Kidney (tissue), 14 donors: ENCODE measurements around the gene ASTN2. TPM values are rescaled to one million over a fixed set of nuclear protein-coding genes. Genes with fewer than 3 reads are reported as not detected.

Experiments
- DNase-seq, 5 donors: peaks; one replicate each; pipeline ENCODE4 v3.0.0-alpha.2; 2013 to 2020
- FAIRE-seq: peaks from 2 replicates; lab custom pipeline; 2012; peaks lifted over from hg19 to GRCh38; lab: Jason Lieb, UNC
- H3K27ac ChIP-seq, 2 donors: one replicate each; pipeline ENCODE4 v1.7.0; 2013; ENCODE audit warnings: low read depth in 2 of 2, low read length in 2 of 2, inconsistent platforms in 1 of 2
- H3K27me3 ChIP-seq: one replicate; pipeline ENCODE4 v1.7.1; 2013; ENCODE audit warnings: low read length, inconsistent platforms; ENCODE audit not compliant: control insufficient read depth, insufficient read depth
- H3K36me3 ChIP-seq, 3 donors: one replicate each; pipeline versions ENCODE4 v1.7.0 to v1.7.1; 2013; ENCODE audit warnings: low read length in 3 of 3, control low read depth in 1 of 3, inconsistent platforms in 1 of 3; ENCODE audit not compliant: insufficient read depth in 3 of 3, control insufficient read depth in 2 of 3
- H3K4me1 ChIP-seq, 3 donors: one replicate each; pipeline versions ENCODE4 v1.7.0 to v1.7.1; 2013; ENCODE audit warnings: low read length in 3 of 3, inconsistent platforms in 1 of 3, low read depth in 1 of 3; ENCODE audit not compliant: control insufficient read depth in 2 of 3, insufficient read depth in 2 of 3
- H3K4me3 ChIP-seq, 3 donors: one replicate each; pipeline versions ENCODE4 v1.7.0 to v1.8.1; 2013; ENCODE audit warnings: low read length in 3 of 3, control low read depth in 1 of 3, inconsistent platforms in 1 of 3
- H3K9ac ChIP-seq, 3 donors: one replicate each; pipeline versions ENCODE4 v1.7.0 to v1.7.1; 2013; ENCODE audit warnings: low read length in 3 of 3, control low read depth in 1 of 3, inconsistent platforms in 1 of 3
- H3K9me3 ChIP-seq, 3 donors: one replicate each; pipeline versions ENCODE4 v1.7.0 to v1.7.1; 2013; ENCODE audit warnings: low read length in 3 of 3, control low read depth in 1 of 3, inconsistent platforms in 1 of 3; ENCODE audit not compliant: control insufficient read depth in 2 of 3, insufficient read depth in 1 of 3
- CTCF ChIP-seq: IDR thresholded peaks from 3 replicates; pipeline ENCODE4 v1.5.1; 2012; ENCODE audit warnings: mild to moderate bottlenecking, moderate library complexity, borderline replicate concordance; ENCODE audit not compliant: insufficient read depth; ENCODE audit errors: extremely low read depth
- intact Hi-C: fragments of 100-400 bp; cut with DNase I; formaldehyde crosslinking; loops from one replicate; pipeline ENCODE4 v1.11.1; 2022
- polyA plus RNA-seq: library from polyadenylated mRNA; stranded (reverse); fragments of 350-450 nt; fragmentation: Illumina TruSeq; extraction: RNeasy Lipid Tissue Mini Kit (QIAGEN cat#74804); gene quantifications from one replicate; pipeline ENCODE4 v1.2.3, GENCODE V29; 2014; ENCODE audit warnings: low read depth, low replicate concordance; ENCODE audit not compliant: insufficient read depth
- total RNA-seq: library from RNA; stranded (reverse); fragmentation: NEBNext Ultra II Directional; extraction: Animal tissue kit (Norgen Biotek cat#: 25700); gene quantifications from one replicate; pipeline ENCODE4 v1.2.1, GENCODE V29; 2021
- donor health status: control.
- donor health status: control.
- donor health status: control.
- donor health status: control.
- donor health status: control.
- donor health status: DM: yes; HTN: yes; CAD: no.
- donor health status: Normal renal cell carcinoma (clear cell type).

ASTN2 gene
- total and polyA plus RNA-seq, 2 donors from 2014 or later: 7.6 to 11.5 TPM

GRCh38 chr9:117233016-117233415 is 181.8 kb downstream of the ASTN2 start:
- Histone ChIP-seq H3K9me3 (no peaks in the 10 kb centered on the region), H3K36me3 (no peaks in the 10 kb centered on the region), H3K4me3 (no peak overlapping the region), H3K27ac (no peak overlapping the region), H3K9ac (no peak overlapping the region), H3K27me3 (no peaks in the 10 kb centered on the region), H3K4me1 (no peaks in the 10 kb centered on the region)
- no peak for TF ChIP-seq CTCF
- no peak for FAIRE-seq
- DNase-seq: no peak
- intact Hi-C loops: no loop called here

GRCh38 chr9:117232281-117232680 is 182.6 kb downstream of the ASTN2 start:
- Histone ChIP-seq H3K4me3 (no peak overlapping the region), H3K9me3 (no peaks in the 10 kb centered on the region), H3K27me3 (no peaks in the 10 kb centered on the region), H3K36me3 (no peaks in the 10 kb centered on the region), H3K4me1 (no peaks in the 10 kb centered on the region), H3K27ac (no peak overlapping the region), H3K9ac (no peak overlapping the region)
- no peak for TF ChIP-seq CTCF
- FAIRE-seq (no peak), DNase-seq (no peak)
- intact Hi-C loops: no loop called here

GRCh38 chr9:117231012-117231411 is 183.8 kb downstream of the ASTN2 start:
- H3K27ac ChIP-seq: no peak overlapping the region
- no peaks in the 10 kb centered on the region for H3K36me3 ChIP-seq
- no peak overlapping the region for H3K9ac ChIP-seq
- DNase-seq: no peak
- H3K27me3 ChIP-seq: no peaks in the 10 kb centered on the region
- no peak overlapping the region for H3K4me3 ChIP-seq
- TF ChIP-seq CTCF: no peak
- no peaks in the 10 kb centered on the region for H3K9me3 ChIP-seq
- FAIRE-seq: no peak
- no peaks in the 10 kb centered on the region for H3K4me1 ChIP-seq
- intact Hi-C loops: no loop called here

- FAIRE-seq: no peak
- intact Hi-C loops: no loop called here
These were observed 190.2 kb downstream of the ASTN2 start for GRCh38 chr9:117224695-117225094.

More at GRCh38 chr9:117224695-117225094, 190.2 kb downstream of the ASTN2 start:
- no peak for DNase-seq
- H3K27ac ChIP-seq: no peak overlapping the region
- H3K4me1 ChIP-seq: no peaks in the 10 kb centered on the region
- H3K9ac ChIP-seq: no peak overlapping the region
- H3K9me3 ChIP-seq: no peaks in the 10 kb centered on the region
- H3K36me3 ChIP-seq: no peaks in the 10 kb centered on the region
- no peaks in the 10 kb centered on the region for H3K27me3 ChIP-seq
- no peak for TF ChIP-seq CTCF
- H3K4me3 ChIP-seq: no peak overlapping the region
